ENCODE data around the gene TMBIM1. TPM values are rescaled to one million over a fixed set of nuclear protein-coding genes. Genes with fewer than 3 reads are reported as not detected.

TMBIM1 gene
- polyA plus RNA-seq, 1 of the 3 experiments (the other 2 are of a cell fraction), result 7.8 TPM

GRCh38 chr2:218252509-218253231, 39.6 kb downstream of the TMBIM1 start:
- CTCF ChIA-PET, result interaction anchor here (1.6 kb wide), 1 partner anchor 19 kb away, joined by 6 read pairs; no protein-coding TSS in a partner anchor
- Histone ChIP-seq H3K9ac (no peak overlapping the region), H3K4me3 (ENCODE audit: low read depth in 2 of 2, low read length in 1 of 2) (no peak overlapping the region), H2AFZ (ENCODE audit: low read depth) (no peak overlapping the region), H3K27ac (ENCODE audit: low read depth in 2 of 2, low read length in 1 of 2) (no peak overlapping the region), H3K4me1 (ENCODE audit: control insufficient read depth in 1 of 2, insufficient read depth in 2 of 2, low read depth in 1 of 2, low read length in 1 of 2) (no peaks in the 10 kb centered on the region), H3K4me2 (no peak overlapping the region), H3K9me3 (no peaks in the 10 kb centered on the region), H3K27me3 (ENCODE audit: insufficient read depth) (no peaks in the 10 kb centered on the region), H3K9me2 (no peaks in the 10 kb centered on the region), H4K20me1 (ENCODE audit: insufficient read depth) (no peaks in the 10 kb centered on the region), H3F3A (replicated peaks; ENCODE audit: insufficient read depth) (peaks cover 71% of the 10 kb centered on the region), H3K36me3 (replicated peaks in 1 of 2; ENCODE audit: control insufficient read depth in 1 of 2, insufficient read depth in 2 of 2, low read length in 1 of 2) (peaks cover 62 to 64% of the 10 kb centered on the region in 2 experiments), H3K79me2 (ENCODE audit: insufficient read depth) (peaks cover 19% of the 10 kb centered on the region; the same call in 1 of the 2 replicates)
- WGBS (ENCODE audit: low lambda C conversion rate), result 79% methylated on average over 7 of the region's 7 CpGs
- TF ChIP-seq EP300 (IDR thresholded peaks at IDR 0.05; ENCODE audit: borderline replicate concordance in 1 of 2, low read depth in 1 of 2, low read length in 1 of 2), result no peak
- TF ChIP-seq MEF2A (IDR thresholded peaks at IDR 0.05; ENCODE audit: borderline replicate concordance, low read depth), result no peak
- TF ChIP-seq POLR2AphosphoS5 (IDR thresholded peaks at IDR 0.05; ENCODE audit: low read depth, low read length), result no peak
- TF ChIP-seq USF2 (IDR thresholded peaks at IDR 0.05; ENCODE audit: borderline replicate concordance, low read depth, low read length), result no peak
- TF ChIP-seq FOSL2 (IDR thresholded peaks at IDR 0.05; ENCODE audit: borderline replicate concordance, low read depth), result no peak
- TF ChIP-seq GABPA (IDR thresholded peaks at IDR 0.05; ENCODE audit: low read depth), result no peak
- TF ChIP-seq TEAD4 (IDR thresholded peaks at IDR 0.05; ENCODE audit: borderline replicate concordance, insufficient read depth), result no peak
- DNase-seq, result no peak
- POLR2A ChIA-PET, result no interaction called here

GRCh38 chr2:218249691-218250090, 42.6 kb downstream of the TMBIM1 start:
- Histone ChIP-seq H3K9me3 (no peaks in the 10 kb centered on the region), H4K20me1 (ENCODE audit: insufficient read depth) (no peaks in the 10 kb centered on the region), H3K9ac (no peak overlapping the region), H3K27ac (ENCODE audit: low read depth in 2 of 2, low read length in 1 of 2) (no peak overlapping the region), H2AFZ (ENCODE audit: low read depth) (no peak overlapping the region), H3K4me3 (ENCODE audit: low read depth in 2 of 2, low read length in 1 of 2) (no peak overlapping the region), H3K4me1 (ENCODE audit: control insufficient read depth in 1 of 2, insufficient read depth in 2 of 2, low read depth in 1 of 2, low read length in 1 of 2) (no peaks in the 10 kb centered on the region), H3K27me3 (ENCODE audit: insufficient read depth) (no peaks in the 10 kb centered on the region), H3K4me2 (no peak overlapping the region), H3K36me3 (replicated peaks in 1 of 2; ENCODE audit: control insufficient read depth in 1 of 2, insufficient read depth in 2 of 2, low read length in 1 of 2) (peaks cover 65 to 76% of the 10 kb centered on the region in 2 experiments), H3F3A (replicated peaks; ENCODE audit: insufficient read depth) (peaks cover 41% of the 10 kb centered on the region), H3K9me2 (no peaks in the 10 kb centered on the region), H3K79me2 (ENCODE audit: insufficient read depth) (peaks cover 39% of the 10 kb centered on the region; the same call in 1 of the 2 replicates)
- CTCF ChIA-PET, result no interaction called here
- TF ChIP-seq CTCF (IDR thresholded peaks at IDR 0.05), result no peak
- TF ChIP-seq TCF12 (IDR thresholded peaks at IDR 0.05), result no peak
- no peak for TF ChIP-seq TEAD4 (IDR thresholded peaks at IDR 0.05; ENCODE audit: borderline replicate concordance, insufficient read depth)
- no peak for TF ChIP-seq JUND (IDR thresholded peaks at IDR 0.05)
- TF ChIP-seq MEF2A (IDR thresholded peaks at IDR 0.05; ENCODE audit: borderline replicate concordance, low read depth), result no peak
- no peak for TF ChIP-seq FOXJ3 (CRISPR knock-in tag; IDR thresholded peaks at IDR 0.05)
- TF ChIP-seq RFX5 (IDR thresholded peaks at IDR 0.05; ENCODE audit: low read length), result no peak
- TF ChIP-seq CHD2 (IDR thresholded peaks at IDR 0.05; ENCODE audit: low read length, partially characterized antibody), result no peak
- no peak for TF ChIP-seq ZBTB33 (IDR thresholded peaks at IDR 0.05; ENCODE audit: borderline replicate concordance, low read depth)
- no peak for TF ChIP-seq SIN3A (IDR thresholded peaks at IDR 0.05; ENCODE audit: borderline replicate concordance, low read depth, low read length)
- no peak for TF ChIP-seq EZH2phosphoT487 (IDR thresholded peaks at IDR 0.05; ENCODE audit: borderline replicate concordance, low read depth)
- no peak for TF ChIP-seq TAF1 (IDR thresholded peaks at IDR 0.05; ENCODE audit: borderline replicate concordance, low read depth, low read length)
- POLR2A ChIA-PET, result no interaction called here
- WGBS (ENCODE audit: low lambda C conversion rate), result 96% methylated on average over 13 of the region's 13 CpGs
- DNase-seq, result no peak
